NOMO-1 treated with DMSO at 0.1 percent for 48 hours (cell line): ENCODE data around the gene TCFL5.

ENCODE experiments used
- DNase-seq: peaks from one replicate; lab custom pipeline; 2025; ENCODE audit not compliant: unreplicated experiment; lab: John Stamatoyannopoulos, UW

TCFL5 gene

DNA sequence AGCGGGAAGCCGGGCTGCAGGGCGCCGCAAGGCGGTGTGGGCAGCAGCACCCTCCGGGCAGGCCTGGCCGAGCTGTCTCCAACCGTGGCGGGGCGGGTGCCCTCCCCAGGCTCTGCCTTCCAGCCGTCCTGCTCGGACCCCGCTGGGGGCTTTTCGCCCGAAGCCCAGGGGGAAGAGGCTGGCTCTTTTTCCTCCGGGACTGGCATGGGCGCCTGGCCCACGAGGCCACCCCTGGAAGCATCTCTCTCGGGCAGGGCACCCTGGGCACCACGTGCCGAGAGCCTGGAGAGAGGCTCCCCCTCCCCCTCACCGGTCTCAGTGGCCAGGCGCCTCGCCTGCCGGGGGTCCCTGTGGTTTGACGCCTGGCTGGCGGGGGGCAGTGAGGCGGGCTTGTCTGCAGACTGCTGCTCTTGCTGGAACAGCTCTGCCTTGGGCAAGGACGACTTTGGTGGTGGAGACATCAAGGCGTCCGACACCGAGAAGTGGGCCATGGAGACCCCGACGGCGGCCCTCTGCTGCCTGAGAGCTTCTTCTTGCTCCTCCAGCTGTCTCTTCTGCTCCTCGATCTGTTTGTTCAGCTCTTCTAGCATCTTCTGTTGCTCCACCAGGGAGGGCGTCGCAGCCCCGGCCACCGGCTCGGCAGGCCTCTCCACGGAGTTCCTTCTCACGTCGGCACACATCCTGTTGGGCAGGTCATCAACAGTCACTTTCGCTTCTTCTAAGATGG lies 19.5 kb upstream of the TCFL5 start:
- DNase-seq = no peak

DNA sequence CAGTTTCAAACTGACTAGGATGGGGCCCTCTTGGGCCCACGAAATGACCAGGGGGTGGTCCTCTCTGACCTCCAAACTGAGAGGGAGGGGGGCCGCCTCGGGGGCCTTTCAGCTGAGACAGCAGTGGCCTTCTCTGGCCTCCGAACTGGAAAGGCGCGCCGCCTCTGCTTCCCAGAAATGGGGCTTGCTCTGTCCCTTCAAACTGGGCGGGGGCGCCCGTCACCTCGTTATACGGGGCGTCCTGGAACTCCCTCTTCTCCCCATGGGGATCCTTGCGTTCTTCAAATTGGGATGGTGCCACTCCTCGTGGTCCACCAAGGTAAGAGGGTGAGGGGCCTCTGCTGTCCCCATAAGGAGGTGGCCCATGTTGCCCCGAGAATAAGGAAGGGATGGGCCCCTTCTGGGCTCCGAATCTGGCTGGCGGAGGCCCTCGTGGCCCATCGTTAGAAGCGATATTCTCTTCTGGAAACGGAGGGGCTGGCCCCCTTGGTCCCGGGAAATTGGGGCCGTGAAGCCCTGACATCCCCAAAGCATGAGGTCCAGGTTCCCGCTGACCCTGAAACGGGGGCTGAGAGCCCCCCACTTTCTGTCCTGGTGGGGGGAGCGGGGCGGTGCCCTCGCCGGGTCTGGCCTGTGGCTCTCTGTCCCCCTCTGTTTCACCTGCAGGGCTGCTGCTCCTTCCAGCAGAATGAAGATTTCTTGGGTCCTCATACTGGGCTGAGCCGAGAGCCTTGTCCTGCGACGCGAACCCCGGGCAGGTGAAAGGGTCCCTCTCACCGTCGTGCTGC lies 18.7 kb upstream of the TCFL5 start:
- no peak for DNase-seq

DNA sequence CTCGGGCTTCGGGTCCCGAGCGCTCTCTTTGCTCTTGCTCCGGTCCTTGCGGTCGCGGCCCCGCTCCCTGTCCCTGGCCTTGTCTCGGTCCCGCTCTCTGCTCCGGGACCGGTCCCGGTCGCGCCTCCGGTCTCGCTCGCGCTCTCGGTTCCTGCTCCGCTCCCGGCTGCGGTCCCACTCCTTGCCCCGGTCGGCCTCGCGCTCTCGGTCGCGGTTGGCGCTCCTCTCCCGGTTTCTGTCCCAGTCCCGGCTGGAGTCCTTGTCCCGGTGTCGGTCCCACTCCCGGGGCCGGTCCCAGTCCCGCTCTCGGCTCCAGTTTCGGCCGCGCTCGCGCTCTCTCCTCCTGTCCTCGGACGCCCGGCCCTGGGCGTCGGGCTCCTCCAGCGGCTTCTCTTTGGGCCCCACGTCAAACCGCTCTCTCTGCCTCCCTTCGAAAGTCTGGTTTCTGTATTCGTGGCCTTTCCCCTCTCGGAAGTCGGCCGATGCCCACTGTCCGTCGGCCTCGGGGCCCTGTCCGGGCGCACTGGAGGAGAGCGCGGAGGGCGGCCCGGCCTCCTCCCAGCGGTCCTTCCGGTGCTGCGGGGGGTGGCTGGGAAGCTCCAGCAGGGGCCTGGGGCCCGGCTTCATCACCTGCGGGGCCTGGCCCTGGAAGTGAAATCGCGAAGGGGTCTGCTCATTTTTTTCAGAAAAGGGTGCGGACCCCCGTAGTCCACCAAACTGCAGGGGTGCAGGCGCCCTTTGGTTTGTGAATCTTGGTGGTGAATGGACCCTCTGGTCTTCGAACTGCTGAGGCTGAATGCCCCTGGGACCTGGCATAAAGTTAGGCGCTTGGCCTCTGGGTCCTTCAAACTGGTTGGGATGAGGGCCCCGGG lies 17.9 kb upstream of the TCFL5 start:
- no peak for DNase-seq

DNA sequence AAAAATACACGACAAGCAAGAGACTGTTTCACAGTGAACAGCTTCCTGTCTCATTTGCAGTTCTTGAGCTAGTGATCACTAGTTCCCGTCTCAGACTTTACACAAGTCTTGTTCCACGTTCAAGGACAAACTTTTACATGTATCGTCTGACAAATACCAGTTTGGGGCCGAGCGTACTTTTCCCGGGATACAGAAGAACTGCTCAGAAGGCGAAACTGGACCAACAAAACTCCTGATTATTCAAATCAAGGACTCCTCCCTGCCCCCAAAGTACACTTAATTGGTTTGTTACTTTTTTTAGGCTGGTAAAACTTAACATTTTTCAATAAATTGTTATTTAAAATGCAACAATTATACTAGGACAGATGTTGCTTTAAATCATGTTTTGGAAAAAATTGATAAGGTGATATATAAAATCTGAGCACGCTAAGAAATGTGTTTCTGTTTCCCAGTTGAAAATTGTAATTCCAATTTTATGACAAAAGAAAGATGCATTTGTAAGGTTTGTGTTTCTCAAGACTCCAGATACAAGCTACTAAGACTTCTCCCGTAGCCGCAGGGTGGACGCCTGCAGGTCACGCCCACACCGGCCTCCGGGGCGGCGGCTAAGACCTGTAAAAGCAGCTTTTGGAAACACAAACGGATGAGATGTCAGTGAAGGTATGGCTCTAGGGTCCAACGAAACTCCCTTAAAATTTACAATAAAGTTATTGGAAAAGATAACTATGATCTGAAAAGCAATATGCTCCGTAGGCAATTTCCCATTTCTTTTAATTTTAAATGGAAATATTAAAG lies 16.8 kb upstream of the TCFL5 start:
- no peak for DNase-seq

DNA sequence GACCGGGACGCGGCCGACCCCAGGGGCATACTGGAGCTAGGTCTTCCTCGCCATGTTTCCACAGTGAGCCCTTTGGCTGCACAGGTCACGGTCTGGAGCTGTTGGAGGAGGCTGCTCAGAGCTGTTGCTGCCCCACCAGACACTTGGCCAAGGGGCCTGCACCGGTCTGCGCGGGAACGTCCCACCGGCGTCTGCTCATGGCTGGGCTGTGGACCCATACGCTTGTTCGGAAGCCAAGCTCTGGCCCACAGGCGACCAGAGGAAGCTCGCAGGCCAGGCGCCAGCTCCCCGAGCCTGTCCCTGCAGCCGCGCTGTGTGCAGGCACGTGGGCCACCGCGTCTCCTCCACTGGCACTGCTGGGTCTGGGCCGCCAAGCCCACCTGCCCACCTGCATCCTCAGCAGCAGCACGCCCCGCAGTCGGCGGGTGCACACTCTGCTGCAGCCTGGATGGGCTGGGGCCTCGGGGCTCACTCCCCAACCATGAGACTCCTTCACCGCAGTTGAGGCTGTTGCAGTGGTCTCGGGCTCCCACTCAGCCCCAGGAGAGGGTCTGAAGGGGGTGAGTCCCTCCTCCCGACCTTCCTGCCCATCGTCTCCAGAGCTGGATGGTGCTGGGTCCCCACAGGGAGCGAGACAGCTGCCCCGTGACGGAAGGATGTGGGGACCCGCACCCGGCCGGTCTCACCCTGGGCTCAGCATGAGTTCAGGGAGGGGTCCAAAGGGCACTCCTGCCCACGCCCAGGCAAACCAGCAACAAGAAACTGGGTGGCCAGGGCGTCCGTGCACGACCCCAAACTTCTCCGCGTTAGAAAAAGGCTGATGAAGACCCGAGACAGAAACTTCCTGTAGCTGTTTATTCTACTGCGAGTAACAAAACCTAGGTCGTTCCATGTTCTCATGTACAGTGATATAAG lies 15.5 kb upstream of the TCFL5 start:
- DNase-seq = no peak

DNA sequence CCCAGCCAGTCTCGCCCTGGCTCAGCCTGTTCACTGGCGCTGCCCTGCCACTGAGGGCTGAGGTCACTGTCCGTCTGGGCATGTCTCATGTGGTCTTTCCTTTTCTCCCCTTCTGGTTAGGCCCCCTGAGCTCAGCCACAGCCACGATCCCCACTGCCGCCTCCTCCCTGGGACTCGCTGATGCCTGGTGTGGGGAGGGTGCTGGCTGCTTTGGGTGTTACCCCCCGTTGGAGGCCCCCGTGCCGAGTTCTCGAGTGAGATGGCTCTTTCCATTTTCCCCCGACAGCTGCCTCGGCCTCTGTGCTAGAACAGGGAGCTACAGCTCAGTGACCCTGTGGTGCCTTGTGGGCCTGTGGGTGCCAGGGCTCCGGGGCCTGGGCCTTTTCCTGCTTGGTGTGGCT lies 14.9 kb upstream of the TCFL5 start:
- no peak for DNase-seq

DNA sequence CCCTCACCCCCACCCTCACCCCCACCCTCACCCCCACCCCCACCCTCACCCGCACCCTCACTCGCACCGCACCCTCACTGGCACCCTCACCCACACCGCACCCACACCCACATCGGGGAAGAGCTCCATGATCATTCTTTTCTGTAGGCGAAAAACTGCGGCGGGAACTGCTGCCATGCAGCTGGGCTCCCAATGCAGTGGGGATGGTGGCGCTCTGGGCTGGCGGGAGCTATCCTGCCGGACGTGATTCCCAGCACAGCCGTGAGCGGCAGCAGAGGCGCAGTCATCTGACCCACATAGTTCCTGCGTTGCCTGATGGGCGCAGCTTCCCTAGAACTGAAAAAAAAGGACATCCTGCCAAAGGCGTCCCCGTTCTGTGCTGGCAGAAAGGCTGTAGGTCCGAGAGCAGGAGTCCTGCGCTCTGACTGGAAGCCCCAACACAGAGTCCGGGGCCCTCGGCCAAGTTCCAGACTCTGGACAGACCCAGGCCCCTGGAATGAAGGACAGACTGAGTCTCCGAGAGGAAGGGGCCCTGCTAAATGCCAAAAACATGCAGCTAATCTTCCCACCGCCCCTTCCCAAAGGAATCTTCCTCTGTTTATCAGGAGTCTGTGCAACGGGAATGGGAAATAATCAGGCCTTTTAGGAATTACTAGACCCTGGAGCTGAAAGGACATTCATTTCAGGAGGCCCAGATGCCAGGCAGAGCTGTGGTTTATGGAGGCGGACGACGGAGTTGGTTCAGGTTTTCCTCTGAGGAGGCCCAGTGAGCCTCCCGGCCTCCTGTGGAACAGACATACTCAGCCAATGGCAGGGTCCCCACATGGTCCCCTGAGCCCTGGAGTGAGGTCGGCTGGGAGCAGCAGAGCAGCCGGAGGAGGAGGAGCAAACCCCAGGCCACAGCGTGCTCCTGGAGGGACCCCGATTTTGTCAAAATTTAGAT lies 14.1 kb upstream of the TCFL5 start:
- DNase-seq = no peak

DNA sequence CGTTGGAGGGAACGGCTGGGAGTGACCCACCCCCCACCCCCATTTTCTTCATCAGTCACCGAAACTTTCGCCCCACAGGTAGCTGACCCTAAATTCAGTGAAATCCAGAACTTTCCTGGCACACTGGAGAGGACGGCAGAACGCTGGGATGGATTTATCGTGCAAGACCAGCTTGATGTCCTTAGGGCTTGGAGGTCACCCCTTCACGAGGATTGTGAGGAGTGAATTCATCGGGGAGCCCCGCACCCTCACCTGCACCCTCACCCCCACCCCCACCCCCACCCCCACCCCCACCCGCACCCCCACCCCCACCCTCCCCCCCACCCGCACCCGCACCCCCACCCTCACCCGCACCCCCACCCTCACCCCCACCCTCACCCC lies 13.3 kb upstream of the TCFL5 start:
- no peak for DNase-seq

DNA sequence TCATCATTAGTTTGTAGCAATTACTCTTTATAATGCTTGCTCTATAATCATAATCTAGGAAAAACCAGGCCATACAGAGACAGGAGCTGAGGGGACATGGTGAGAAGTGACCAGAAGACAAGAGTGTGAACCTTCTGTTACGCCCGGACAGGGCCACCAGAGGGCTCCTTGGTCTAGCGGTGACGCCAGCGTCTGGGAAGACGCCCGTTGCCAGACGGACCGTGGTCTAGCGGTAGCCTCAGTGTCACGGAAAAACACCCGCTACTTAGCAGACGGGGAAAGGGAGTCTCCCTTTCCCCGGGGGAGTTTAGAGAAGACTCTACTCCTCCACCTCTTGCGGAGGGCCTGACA lies 12.0 kb upstream of the TCFL5 start:
- peak; percentile 10 for DNase-seq

DNA sequence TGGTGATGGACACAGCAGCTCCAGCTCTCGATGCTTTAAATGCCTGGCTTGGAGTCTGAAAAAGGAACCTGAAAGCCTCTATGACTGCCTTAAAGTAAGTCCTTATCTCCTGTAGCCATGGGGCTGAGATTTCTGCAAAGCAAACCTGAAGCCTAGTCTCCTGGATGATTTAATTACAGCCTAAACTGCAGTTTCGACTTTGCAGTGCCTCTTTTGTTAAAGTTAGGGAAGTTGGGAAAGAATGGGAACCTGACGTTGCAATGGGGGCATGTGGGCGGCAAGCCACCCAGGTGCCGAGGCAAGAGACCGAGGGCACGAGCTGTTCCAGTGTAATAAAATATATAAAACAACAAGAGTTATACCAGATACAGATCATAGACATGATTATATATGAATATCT lies 11.7 kb upstream of the TCFL5 start:
- DNase-seq = no peak

DNA sequence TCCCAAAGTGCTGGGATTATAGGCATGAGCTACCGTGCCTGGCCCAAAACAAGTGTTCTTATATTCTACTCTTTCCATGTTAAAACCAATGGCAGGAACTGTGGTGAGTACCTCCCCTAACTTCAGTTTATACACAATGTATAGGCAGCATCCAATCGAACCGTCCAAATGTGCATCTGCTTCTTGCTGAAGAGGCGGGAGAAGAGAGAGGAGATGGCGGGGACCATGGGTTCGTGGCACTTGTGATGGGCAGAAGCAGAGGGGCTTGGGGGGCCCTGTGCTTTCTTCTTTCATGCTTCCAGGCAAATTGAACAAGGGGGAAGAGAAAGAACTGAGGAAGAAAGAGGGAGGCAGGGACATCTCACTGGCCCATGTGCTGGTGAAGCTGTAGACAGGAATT lies 11.2 kb upstream of the TCFL5 start:
- DNase-seq = no peak

DNA sequence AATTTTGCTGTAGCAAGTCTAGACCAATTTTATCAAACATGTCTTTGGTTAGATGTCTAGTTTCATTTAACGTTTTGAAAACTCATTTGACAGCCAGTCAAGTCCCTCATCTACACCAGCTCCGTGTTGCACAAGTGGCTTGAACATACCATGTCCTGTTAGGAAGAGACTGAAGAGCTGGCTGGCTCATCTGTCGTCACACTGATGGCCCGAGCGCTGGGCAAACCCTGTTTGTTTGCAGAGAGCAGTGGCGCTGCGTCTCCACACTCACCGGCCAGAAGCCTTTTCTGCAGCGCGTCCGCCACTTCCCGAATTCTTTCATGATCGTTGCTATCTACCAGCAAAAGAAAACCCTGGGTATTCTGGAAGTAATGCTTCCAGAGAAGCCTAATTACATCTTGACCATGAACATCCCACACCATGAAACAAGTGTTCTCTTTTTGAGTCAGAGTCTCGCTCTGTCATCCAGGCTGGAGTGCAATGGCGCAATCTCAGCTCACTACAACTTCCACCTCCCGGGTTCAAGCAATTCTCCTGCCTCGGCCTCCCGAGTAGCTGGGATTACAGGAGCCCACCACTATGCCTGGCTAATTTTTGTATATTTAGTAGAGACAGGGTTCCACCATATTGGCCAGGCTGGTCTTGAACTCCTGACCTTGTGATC lies 10.7 kb upstream of the TCFL5 start:
- no peak for DNase-seq

DNA sequence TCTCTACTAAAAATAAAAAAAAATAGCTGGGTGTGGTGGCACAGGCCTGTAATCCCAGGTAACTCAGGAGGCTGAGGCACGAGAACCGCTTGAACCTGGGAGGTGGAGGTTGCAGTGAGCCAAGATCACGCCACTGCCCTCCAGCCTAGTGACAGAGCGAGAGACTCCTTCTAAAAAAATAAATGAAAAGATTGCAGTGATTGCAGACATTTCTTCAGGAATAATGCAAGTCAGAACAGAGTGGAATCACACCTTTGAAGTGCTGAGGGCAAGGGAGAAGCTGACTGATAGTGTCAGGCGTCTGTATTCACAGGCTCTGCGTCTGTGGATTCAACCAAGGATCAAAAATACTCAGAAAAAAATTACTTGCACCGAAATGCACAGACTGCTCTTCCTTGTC lies 2.6 kb upstream of the TCFL5 start:
- no peak for DNase-seq

DNA sequence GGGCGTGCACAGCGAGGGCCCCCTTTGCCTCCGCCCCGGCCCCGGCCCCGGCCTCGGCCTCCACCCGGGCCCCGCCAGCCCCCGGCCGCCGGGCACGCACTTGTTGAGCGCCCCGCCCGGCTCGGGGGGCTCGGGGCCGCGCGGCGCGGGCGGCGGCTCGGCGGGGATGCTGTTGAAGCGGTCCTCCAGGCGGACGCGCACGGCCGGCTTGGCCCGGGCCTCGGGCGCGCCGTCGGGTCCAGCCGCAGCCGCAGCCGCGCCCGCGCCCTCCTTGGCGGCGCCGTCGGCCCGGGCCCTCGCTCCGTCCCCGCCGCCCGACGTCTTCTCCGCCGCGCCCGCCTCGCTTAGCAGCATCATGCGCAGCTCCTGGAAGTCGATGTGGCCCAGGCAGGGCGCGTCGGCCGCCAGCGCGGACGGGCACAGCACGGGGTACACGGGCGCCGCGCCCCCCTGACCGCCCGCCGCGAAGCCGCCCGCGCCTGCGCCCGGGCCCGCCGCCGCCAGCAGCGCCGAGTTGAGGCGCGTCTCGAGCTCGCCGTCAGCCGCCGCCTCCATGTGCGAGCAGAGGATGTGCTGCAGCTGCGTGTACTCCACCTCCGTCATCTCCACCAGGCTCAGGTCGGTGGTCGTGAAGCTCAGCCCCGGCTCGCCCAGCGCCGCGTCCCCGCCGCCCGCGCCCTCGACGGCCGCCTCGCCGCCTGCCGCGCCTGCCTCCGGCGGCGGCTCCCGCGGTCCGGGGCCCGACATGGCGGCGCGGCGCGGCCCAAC lies 514 bp downstream of the TCFL5 start:
- no peak for DNase-seq

DNA sequence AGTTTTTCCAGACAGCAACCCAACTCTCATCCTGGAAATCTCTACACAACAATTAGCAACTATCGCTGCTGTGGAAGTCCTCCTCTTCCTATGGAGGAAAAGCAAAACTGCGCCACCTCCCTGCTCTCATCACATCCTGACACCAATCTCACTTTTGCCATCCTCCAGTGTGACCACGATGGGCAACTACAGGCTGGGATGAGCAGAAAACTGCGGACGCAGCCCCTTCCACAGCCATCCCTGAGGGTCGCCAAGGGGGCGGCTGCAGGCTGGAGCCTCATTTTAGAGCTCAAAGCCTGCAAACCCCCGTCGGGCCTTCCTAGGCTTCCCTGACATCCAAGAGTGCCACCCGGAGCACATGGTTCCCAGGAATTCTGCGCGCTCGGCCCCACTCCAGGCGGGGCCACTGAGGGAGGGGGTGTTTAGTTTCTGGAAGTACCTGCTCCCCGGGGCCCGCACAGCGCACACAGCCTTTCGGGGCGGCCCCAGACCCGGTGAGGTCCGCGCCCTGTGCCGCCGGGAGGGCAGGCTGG lies 1.2 kb downstream of the TCFL5 start:
- DNase-seq = no peak

DNA sequence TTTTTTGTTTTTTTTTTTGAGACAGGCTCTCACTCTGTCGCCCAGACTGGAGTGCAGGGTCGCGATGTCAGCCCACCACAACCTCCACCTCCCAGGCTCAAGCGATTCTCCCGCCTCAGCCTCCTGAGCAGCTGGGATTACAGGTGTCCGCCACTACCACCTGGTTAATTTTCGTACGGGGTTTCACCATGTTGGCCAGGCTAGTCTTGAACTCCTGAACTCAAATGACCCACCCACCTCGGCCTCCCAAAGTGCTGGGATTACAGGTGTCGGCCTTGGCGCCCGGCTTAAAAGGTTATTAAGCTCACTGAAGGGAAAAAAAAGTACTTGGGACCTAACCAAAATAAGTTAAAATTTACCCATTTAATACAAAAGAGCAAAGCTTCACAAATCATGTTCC lies 1.9 kb downstream of the TCFL5 start:
- no peak for DNase-seq

DNA sequence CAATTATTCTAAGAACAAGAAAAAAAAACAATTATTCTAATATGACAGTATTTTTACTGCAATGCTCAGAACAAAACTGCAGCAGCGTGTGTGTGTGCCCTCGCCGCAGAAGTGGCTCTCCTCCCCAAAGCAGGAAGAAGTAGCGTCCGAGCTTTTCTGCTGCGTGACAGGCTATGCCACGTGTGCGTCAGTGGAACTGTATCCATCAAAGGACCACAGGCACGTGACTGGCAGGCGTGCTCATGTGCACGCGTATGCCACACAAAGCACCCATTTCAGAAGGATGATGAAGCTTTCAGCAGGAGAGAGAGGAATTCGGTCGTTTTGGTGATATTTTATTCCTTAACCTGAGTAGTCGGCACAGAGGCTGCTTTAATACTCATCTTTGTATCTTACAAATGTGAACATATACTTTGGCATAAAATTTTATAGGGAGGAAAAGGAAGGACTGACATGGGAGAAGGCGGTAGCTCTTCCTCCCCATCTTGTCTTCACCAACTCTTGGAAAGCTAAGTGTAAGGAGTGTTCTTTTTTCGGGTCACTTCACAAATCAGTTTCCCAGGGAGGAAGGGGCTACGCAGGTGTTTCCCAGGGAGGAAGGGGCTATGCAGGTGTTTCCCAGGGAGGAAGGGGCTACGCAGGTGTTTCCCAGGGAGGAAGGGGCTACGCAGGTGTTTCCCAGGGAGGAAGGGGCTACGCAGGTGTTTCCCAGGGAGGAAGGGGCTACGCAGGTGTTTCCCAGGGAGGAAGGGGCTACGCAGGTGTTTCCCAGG lies 3.4 kb downstream of the TCFL5 start:
- no peak for DNase-seq
